ENCODE measurements around the gene KLK1.

- no peak for TF ChIP-seq CTCF (IDR thresholded peaks at IDR 0.05 in 8 of 11, conservative IDR thresholded peaks at IDR 0.05 in 3 of 11)
- no peak for TF ChIP-seq POLR2AphosphoS5 (IDR thresholded peaks at IDR 0.05)
- no peak for TF ChIP-seq POLR2A (IDR thresholded peaks at IDR 0.05)
Measured at GRCh38 chr19:50844296-50844935, 20.8 kb upstream of the KLK1 start.
